ENCODE results near the gene CTAG2. TPM values are rescaled to one million over a fixed set of nuclear protein-coding genes. Genes with fewer than 3 reads are reported as not detected.

Gene CTAG2
- total RNA-seq (2022; extraction: Qiagen RNA extraction; ENCODE audit: low read depth), result not detected in 5 replicates

DNA sequence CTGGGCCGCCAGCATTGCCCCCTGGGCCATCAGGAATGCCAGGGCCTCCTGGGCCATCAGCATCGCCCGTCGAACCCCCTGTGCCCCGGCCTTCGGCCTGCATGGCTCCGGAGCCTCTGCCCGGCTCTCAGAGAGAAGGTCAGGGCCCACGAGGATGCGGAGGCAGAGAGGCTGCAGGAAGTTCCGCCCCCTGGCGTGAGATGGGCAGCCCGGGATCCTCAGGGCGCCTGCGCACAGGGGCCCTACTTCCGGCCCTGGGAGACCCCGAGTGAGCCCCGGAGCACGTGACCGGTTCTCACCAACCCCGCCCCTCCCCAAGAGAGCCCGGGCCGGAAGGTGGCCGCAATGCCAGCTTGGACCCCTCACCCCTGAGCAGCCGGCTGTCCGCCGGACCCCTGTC, at the start of gene CTAG2:
Gene CTAG2, minus strand, starts transcription at position 167 of the 400 bp plus-strand sequence. Its CDS starts 64 bp downstream, at position 103.

DNA sequence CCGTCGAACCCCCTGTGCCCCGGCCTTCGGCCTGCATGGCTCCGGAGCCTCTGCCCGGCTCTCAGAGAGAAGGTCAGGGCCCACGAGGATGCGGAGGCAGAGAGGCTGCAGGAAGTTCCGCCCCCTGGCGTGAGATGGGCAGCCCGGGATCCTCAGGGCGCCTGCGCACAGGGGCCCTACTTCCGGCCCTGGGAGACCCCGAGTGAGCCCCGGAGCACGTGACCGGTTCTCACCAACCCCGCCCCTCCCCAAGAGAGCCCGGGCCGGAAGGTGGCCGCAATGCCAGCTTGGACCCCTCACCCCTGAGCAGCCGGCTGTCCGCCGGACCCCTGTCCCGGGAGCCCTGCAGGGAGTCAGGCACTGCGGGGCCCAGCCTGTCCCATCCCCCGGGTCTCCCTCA, 34.2 kb downstream of the CTAG2 start, which contains the start of gene CTAG1B:
Gene CTAG1B, minus strand, starts transcription at position 101 of the 400 bp plus-strand sequence. Its CDS starts 64 bp downstream, at position 37.

Other genes with a start within 250 kb of the CTAG2 start
- 26.5 to 29.9 TPM (median 27.4 TPM) in 5 replicates for gene DNASE1L1, start 244.3 kb downstream of the CTAG2 start, total RNA-seq (2022; extraction: Qiagen RNA extraction; ENCODE audit: low read depth)
- gene TAFAZZIN, start 242.0 kb downstream of the CTAG2 start, total RNA-seq (2022; extraction: Qiagen RNA extraction; ENCODE audit: low read depth), result 26.6 to 37.0 TPM (median 35.2 TPM) in 5 replicates
- 82.2 to 107 TPM (median 102 TPM) in 5 replicates for gene ATP6AP1, start 224.9 kb downstream of the CTAG2 start, total RNA-seq (2022; extraction: Qiagen RNA extraction; ENCODE audit: low read depth)
- gene GDI1, start 216.4 kb downstream of the CTAG2 start, total RNA-seq (2022; extraction: Qiagen RNA extraction; ENCODE audit: low read depth), result 92.2 to 99.4 TPM (median 97.5 TPM) in 5 replicates
- gene FAM50A, start 209.4 kb downstream of the CTAG2 start, total RNA-seq (2022; extraction: Qiagen RNA extraction; ENCODE audit: low read depth), result 94.9 to 121 TPM (median 111 TPM) in 5 replicates
- 5.4 to 17.5 TPM (median 12.2 TPM) in 5 replicates for gene PLXNA3, start 195.3 kb downstream of the CTAG2 start, total RNA-seq (2022; extraction: Qiagen RNA extraction; ENCODE audit: low read depth)
- 44.8 to 69.5 TPM (median 62.9 TPM) in 5 replicates for gene LAGE3, start 174.3 kb downstream of the CTAG2 start, total RNA-seq (2022; extraction: Qiagen RNA extraction; ENCODE audit: low read depth)
- 64.6 to 70.4 TPM (median 66.2 TPM) in 5 replicates for gene UBL4A, start 167.0 kb downstream of the CTAG2 start, total RNA-seq (2022; extraction: Qiagen RNA extraction; ENCODE audit: low read depth)
- gene SLC10A3, start 162.9 kb downstream of the CTAG2 start, total RNA-seq (2022; extraction: Qiagen RNA extraction; ENCODE audit: low read depth), result 35.4 to 42.5 TPM (median 38.9 TPM) in 5 replicates
- gene FAM3A, start 137.3 kb downstream of the CTAG2 start, total RNA-seq (2022; extraction: Qiagen RNA extraction; ENCODE audit: low read depth), result 37.8 to 47.0 TPM (median 42.4 TPM) in 5 replicates
- gene G6PD, start 106.7 kb downstream of the CTAG2 start, total RNA-seq (2022; extraction: Qiagen RNA extraction; ENCODE audit: low read depth), result 1,297 to 1,681 TPM (median 1,624 TPM) in 5 replicates
- 33.0 to 45.1 TPM (median 42.9 TPM) in 5 replicates for gene IKBKG, start 106.0 kb downstream of the CTAG2 start, total RNA-seq (2022; extraction: Qiagen RNA extraction; ENCODE audit: low read depth)
- gene CTAG1A, start 68.4 kb downstream of the CTAG2 start, total RNA-seq (2022; extraction: Qiagen RNA extraction; ENCODE audit: low read depth), result not detected in 5 replicates
- gene CTAG1B, start 34.3 kb downstream of the CTAG2 start, total RNA-seq (2022; extraction: Qiagen RNA extraction; ENCODE audit: low read depth), result not detected in 5 replicates
- gene GAB3, start 97.5 kb upstream of the CTAG2 start, total RNA-seq (2022; extraction: Qiagen RNA extraction; ENCODE audit: low read depth), result 0.30 to 0.76 TPM (median 0.42 TPM) in 5 replicates
- 166 to 215 TPM (median 177 TPM) in 5 replicates for gene DKC1, start 109.3 kb upstream of the CTAG2 start, total RNA-seq (2022; extraction: Qiagen RNA extraction; ENCODE audit: low read depth)
- gene MPP1, start 151.9 kb upstream of the CTAG2 start, total RNA-seq (2022; extraction: Qiagen RNA extraction; ENCODE audit: low read depth), result 14.4 to 17.7 TPM (median 16.7 TPM) in 5 replicates
- not detected in 5 replicates for gene SMIM9, start 181.1 kb upstream of the CTAG2 start, total RNA-seq (2022; extraction: Qiagen RNA extraction; ENCODE audit: low read depth)
- 57.7 to 95.5 TPM (median 81.7 TPM) in 5 replicates for gene F8A1, start 232.8 kb upstream of the CTAG2 start, total RNA-seq (2022; extraction: Qiagen RNA extraction; ENCODE audit: low read depth)